Panc1 (cell line): ENCODE data around the gene CKAP5. TPM values are rescaled to one million over a fixed set of nuclear protein-coding genes. Genes with fewer than 3 reads are reported as not detected.
A peak's percentile ranks its signal among the peaks of the same experiment; 100 is the strongest.

Source experiments
- ATAC-seq: fragments of 200-7000 bp; cut with Tn5 transposase; 2 replicates; pipeline ENCODE4 v1.9.1; 2020; ENCODE audit warnings: mild to moderate bottlenecking, moderate library complexity
- BruUV-seq: library from RNA; stranded (reverse); fragments of 400-500 nt; replicated peaks from 2 replicates; lab custom pipeline; 2021; lab: Mats Ljungman, UMichigan
- CTCF ChIA-PET: fragments of 300-600 bp; sonication (Branson Sonifier 250); formaldehyde crosslinking; loops from one replicate; lab custom pipeline; 2022; ENCODE audit warnings: antibody characterized with exemption; lab: Charles Lee
- POLR2A ChIA-PET: fragments of 300-600 bp; sonication (Branson Sonifier 250); formaldehyde crosslinking; loops from one replicate; lab custom pipeline; 2022; ENCODE audit warnings: antibody characterized with exemption; lab: Charles Lee
- DNase-seq: peaks from one replicate; pipeline ENCODE4 v3.0.0-alpha.2; 2010; ENCODE audit warnings: low read depth, low spot score
- H3K27ac ChIP-seq: 2 replicates; pipeline ENCODE4 v1.5.1; 2011; ENCODE audit warnings: mild to moderate bottlenecking, low read length, inconsistent platforms
- H3K27me3 ChIP-seq: fragments of 200-500 bp; sonication (Bioruptor generic); 2 replicates; pipeline ENCODE4 v1.6.0; 2014; ENCODE audit warnings: low read length, inconsistent platforms; ENCODE audit not compliant: control insufficient read depth, insufficient read depth
- H3K36me3 ChIP-seq: fragments of 200-500 bp; sonication (Bioruptor generic); 2 replicates; pipeline ENCODE4 v1.5.1; 2014; ENCODE audit warnings: inconsistent platforms, mild to moderate bottlenecking, low read length, moderate library complexity; ENCODE audit not compliant: control insufficient read depth, insufficient read depth
- H3K4me1 ChIP-seq: 2 replicates; pipeline ENCODE4 v1.5.1; 2011; ENCODE audit warnings: inconsistent platforms, mild to moderate bottlenecking, low read length, moderate library complexity; ENCODE audit not compliant: control insufficient read depth, insufficient read depth
- H3K4me3 ChIP-seq, 2 experiments: 2 replicates each; pipeline ENCODE4 v1.5.1; 2011 to 2012; ENCODE audit warnings: low read depth in 2 of 2, low read length in 2 of 2, mild to moderate bottlenecking in 2 of 2, inconsistent platforms in 1 of 2, moderate library complexity in 1 of 2
- H3K9me3 ChIP-seq: fragments of 200-500 bp; sonication (Bioruptor generic); 2 replicates; pipeline ENCODE4 v1.5.1; 2014; ENCODE audit warnings: low read depth, mild to moderate bottlenecking, inconsistent platforms, low read length, moderate library complexity; ENCODE audit not compliant: control insufficient read depth, insufficient read depth
- CTCF ChIP-seq: fragments of 450-650 bp; IDR thresholded peaks from 2 replicates; pipeline ENCODE4 v1.5.1; 2017; ENCODE audit warnings: mild to moderate bottlenecking
- POLR2AphosphoS5 ChIP-seq: IDR thresholded peaks from 2 replicates; pipeline ENCODE4 v1.6.1; 2012; ENCODE audit warnings: mild to moderate bottlenecking, low read depth, low read length, moderate library complexity
- REST ChIP-seq, 2 experiments: IDR thresholded peaks; 2 replicates each; pipeline ENCODE4 v1.6.1; 2011 to 2012; ENCODE audit warnings: low read depth in 2 of 2, control low read depth in 1 of 2, low read length in 1 of 2, mild to moderate bottlenecking in 1 of 2, moderate library complexity in 1 of 2; ENCODE audit not compliant: insufficient read depth in 1 of 2
- SIN3A ChIP-seq: IDR thresholded peaks from 2 replicates; pipeline ENCODE4 v1.6.1; 2012; ENCODE audit warnings: low read depth, mild to moderate bottlenecking, low read length, moderate library complexity, borderline replicate concordance; ENCODE audit not compliant: insufficient read depth
- TCF7L2 ChIP-seq: IDR thresholded peaks from 2 replicates; pipeline ENCODE4 v1.6.1; 2011; ENCODE audit warnings: mild to moderate bottlenecking, low read depth, low read length, inconsistent platforms
- in situ Hi-C: cut with HindIII; loops from 2 replicates; pipeline ENCODE4 v1.10.0; 2016; ENCODE audit warnings: low sequenced_read_pairs, low pct_unique_long_range_greater_than_20kb
- intact Hi-C: fragments of 100-400 bp; cut with micrococcal nuclease; formaldehyde crosslinking; loops from one replicate; pipeline ENCODE4 v1.10.0; 2022; ENCODE audit not compliant: unreplicated experiment
- total RNA-seq: library from RNA; stranded (reverse); gene quantifications from one replicate; pipeline ENCODE4 v1.2.1, GENCODE V29; 2021; ENCODE audit not compliant: unreplicated experiment

Gene CKAP5
- total RNA-seq, 1 experiment from 2014 or later: 191 TPM

GRCh38 chr11:46845440-46845739 lies 690 bp downstream of the CKAP5 start:
- Histone ChIP-seq H3K36me3 (peaks cover 4% of the 10 kb centered on the region), H3K9me3 (no peaks in the 10 kb centered on the region), H3K4me1 (peaks cover 12% of the 10 kb centered on the region), H3K27me3 (no peaks in the 10 kb centered on the region), H3K27ac (peak overlapping the region; percentile 94), H3K4me3 (peak overlapping the region; percentile 76 to 96)
- DNase-seq: no peak
- CTCF ChIA-PET: no interaction called here
- no peak for TF ChIP-seq TCF7L2
- no peak for TF ChIP-seq REST (IDR thresholded peaks at IDR 0.05; ENCODE audit: insufficient read depth in 1 of 2, low read depth in 2 of 2, low read length in 1 of 2)
- TF ChIP-seq POLR2AphosphoS5: no peak
- no peak for TF ChIP-seq SIN3A
- TF ChIP-seq CTCF: no peak
- no TSS peak for BruUV-seq
- no peak; the same call in 1 of the 2 replicates for ATAC-seq
- in situ Hi-C loops (no loop called here), intact Hi-C loops (no loop called here)
- POLR2A ChIA-PET: no interaction called here

GRCh38 chr11:46840116-46840515 lies 6.0 kb downstream of the CKAP5 start:
- Histone ChIP-seq H3K9me3 (no peaks in the 10 kb centered on the region), H3K36me3 (peaks cover under 1% of the 10 kb centered on the region), H3K4me1 (peaks cover 14% of the 10 kb centered on the region), H3K27ac (no peak overlapping the region), H3K4me3 (no peak overlapping the region), H3K27me3 (no peaks in the 10 kb centered on the region)
- TF ChIP-seq REST (IDR thresholded peaks at IDR 0.05; ENCODE audit: insufficient read depth in 1 of 2, low read depth in 2 of 2, low read length in 1 of 2): no peak
- TF ChIP-seq SIN3A: no peak
- no peak for TF ChIP-seq TCF7L2
- ChIA-PET POLR2A (no interaction called here), CTCF (no interaction called here)
- DNase-seq: no peak
- in situ Hi-C loops (no loop called here), intact Hi-C loops (no loop called here)
- no peak for ATAC-seq
- no TSS peak for BruUV-seq
